ENCODE results near the gene FOXC1.

DNA sequence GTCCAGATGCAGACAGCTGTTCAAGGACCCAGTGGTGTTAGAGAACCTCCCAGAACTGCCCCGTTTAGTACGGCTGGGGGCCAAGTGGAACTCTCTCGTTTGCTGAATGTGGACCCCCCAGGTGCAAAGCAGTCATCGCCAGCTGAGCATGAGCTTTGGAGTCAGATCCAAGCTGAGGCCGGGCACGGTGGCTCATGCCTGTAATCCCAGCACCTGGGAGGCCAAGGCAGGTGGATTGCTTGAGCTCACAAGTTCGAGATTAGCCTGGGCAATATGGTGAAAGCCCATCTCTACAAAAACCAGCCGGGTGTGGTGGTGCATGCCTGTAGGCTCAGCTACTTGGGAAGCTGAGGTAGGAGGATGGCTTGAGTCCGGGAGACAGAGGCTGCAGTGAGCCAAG, 29.7 kb downstream of the FOXC1 start:
- TF ChIP-seq MEF2A (IDR thresholded peaks at IDR 0.05; ENCODE audit: borderline replicate concordance, low read depth) = no peak
- TF ChIP-seq RAD21 (IDR thresholded peaks at IDR 0.05; ENCODE audit: low read length) = no peak
- TF ChIP-seq, protein P1, sequence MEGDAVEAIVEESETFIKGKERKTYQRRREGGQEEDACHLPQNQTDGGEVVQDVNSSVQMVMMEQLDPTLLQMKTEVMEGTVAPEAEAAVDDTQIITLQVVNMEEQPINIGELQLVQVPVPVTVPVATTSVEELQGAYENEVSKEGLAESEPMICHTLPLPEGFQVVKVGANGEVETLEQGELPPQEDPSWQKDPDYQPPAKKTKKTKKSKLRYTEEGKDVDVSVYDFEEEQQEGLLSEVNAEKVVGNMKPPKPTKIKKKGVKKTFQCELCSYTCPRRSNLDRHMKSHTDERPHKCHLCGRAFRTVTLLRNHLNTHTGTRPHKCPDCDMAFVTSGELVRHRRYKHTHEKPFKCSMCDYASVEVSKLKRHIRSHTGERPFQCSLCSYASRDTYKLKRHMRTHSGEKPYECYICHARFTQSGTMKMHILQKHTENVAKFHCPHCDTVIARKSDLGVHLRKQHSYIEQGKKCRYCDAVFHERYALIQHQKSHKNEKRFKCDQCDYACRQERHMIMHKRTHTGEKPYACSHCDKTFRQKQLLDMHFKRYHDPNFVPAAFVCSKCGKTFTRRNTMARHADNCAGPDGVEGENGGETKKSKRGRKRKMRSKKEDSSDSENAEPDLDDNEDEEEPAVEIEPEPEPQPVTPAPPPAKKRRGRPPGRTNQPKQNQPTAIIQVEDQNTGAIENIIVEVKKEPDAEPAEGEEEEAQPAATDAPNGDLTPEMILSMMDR (IDR thresholded peaks at IDR 0.05) = no peak
- TF ChIP-seq, protein P2, sequence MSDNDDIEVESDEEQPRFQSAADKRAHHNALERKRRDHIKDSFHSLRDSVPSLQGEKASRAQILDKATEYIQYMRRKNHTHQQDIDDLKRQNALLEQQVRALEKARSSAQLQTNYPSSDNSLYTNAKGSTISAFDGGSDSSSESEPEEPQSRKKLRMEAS (IDR thresholded peaks at IDR 0.05; ENCODE audit: low read depth) = no peak
- TF ChIP-seq SIN3A (IDR thresholded peaks at IDR 0.05; ENCODE audit: borderline replicate concordance, low read depth, low read length) = no peak
- no peak for TF ChIP-seq JUND (IDR thresholded peaks at IDR 0.05)
- no peak for TF ChIP-seq POLR2AphosphoS5 (IDR thresholded peaks at IDR 0.05; ENCODE audit: low read depth, low read length)

All from SK-N-SH (cell line).